Left ventricle myocardium inferior (tissue), 1 donor: ENCODE results near the gene SIT1. TPM values are rescaled to one million over a fixed set of nuclear protein-coding genes. Genes with fewer than 3 reads are reported as not detected.
A peak's percentile ranks its signal among the peaks of the same experiment; 100 is the strongest.

Experiments
- DNase-seq: peaks from one replicate; pipeline ENCODE4 v3.0.0-alpha.2; 2020
- H3K27ac ChIP-seq: fragments of 200-600 bp; replicated peaks from 2 replicates; pipeline ENCODE4 v1.8.0; 2021
- H3K27me3 ChIP-seq: fragments of 200-600 bp; 2 replicates; pipeline ENCODE4 v1.8.0; 2021; ENCODE audit warnings: low read depth
- H3K36me3 ChIP-seq: fragments of 200-600 bp; 2 replicates; pipeline ENCODE4 v1.8.0; 2021
- H3K4me1 ChIP-seq: fragments of 200-600 bp; 2 replicates; pipeline ENCODE4 v1.8.0; 2021
- H3K4me3 ChIP-seq: fragments of 200-600 bp; 2 replicates; pipeline ENCODE4 v1.8.0; 2021; ENCODE audit warnings: mild to moderate bottlenecking, moderate library complexity
- H3K9me3 ChIP-seq: fragments of 200-600 bp; replicated peaks from 2 replicates; pipeline ENCODE4 v1.8.0; 2021
- intact Hi-C: fragments of 100-400 bp; cut with micrococcal nuclease; formaldehyde crosslinking; loops from one replicate; pipeline ENCODE4 v1.11.0; 2022
- total RNA-seq: library from RNA; stranded (reverse); fragmentation: NEBNext Ultra II Directional; extraction: Animal tissue kit (Norgen Biotek cat#: 25700); gene quantifications from one replicate; pipeline ENCODE4 v1.2.1, GENCODE V29; 2021
- TF ChIP-seq, protein P1 (sequence below): fragments of 200-600 bp; IDR thresholded peaks from 2 replicates; pipeline ENCODE4 v1.8.0; 2021; ENCODE audit warnings: antibody characterized with exemption, mild to moderate bottlenecking, borderline replicate concordance
- donor health status: DM: no; HTN: yes; CAD: no; lungs with severe emphysema.

Gene SIT1
- total RNA-seq, 1 donor from 2014 or later, result not detected

DNA sequence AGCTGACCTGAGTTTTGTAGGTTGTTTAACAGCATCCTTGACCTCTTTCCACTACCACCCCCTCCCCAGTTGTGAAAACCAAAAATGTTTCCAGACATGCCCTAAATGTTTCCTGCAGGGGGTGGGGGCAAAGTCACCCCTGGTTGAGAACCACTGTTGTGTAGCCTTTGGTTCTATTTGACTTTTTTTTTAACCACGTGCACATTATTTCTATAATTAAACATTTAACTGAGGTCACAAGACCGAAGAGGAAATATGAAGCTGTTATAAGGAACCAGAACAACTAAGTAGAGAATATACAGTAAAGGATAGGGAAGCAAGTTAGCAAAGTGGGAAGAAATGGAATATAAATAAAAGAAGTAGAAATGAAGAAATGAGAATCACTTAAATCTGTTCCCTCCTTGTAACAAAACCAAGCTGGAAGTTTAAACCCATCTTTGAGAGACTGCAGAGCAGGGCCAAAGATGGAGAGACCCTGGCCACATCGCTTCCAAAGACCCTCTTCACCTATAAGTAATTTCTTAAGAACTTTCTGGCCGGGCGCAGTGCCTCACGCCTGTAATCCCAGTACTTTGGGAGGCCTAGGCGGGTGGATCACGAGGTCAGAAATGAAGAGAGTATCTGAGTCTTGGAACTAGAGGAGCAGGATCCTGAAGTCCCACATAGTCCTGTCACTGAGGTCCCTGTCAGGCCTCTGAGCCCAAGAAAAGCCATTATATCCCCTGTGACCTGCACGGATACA lies 14.4 kb downstream of the SIT1 start:
- TF ChIP-seq, protein P1, sequence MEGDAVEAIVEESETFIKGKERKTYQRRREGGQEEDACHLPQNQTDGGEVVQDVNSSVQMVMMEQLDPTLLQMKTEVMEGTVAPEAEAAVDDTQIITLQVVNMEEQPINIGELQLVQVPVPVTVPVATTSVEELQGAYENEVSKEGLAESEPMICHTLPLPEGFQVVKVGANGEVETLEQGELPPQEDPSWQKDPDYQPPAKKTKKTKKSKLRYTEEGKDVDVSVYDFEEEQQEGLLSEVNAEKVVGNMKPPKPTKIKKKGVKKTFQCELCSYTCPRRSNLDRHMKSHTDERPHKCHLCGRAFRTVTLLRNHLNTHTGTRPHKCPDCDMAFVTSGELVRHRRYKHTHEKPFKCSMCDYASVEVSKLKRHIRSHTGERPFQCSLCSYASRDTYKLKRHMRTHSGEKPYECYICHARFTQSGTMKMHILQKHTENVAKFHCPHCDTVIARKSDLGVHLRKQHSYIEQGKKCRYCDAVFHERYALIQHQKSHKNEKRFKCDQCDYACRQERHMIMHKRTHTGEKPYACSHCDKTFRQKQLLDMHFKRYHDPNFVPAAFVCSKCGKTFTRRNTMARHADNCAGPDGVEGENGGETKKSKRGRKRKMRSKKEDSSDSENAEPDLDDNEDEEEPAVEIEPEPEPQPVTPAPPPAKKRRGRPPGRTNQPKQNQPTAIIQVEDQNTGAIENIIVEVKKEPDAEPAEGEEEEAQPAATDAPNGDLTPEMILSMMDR, result no peak
- Histone ChIP-seq H3K27me3 (no peaks in the 10 kb centered on the region), H3K27ac (peak overlapping the region; percentile 30), H3K4me1 (peaks cover 4% of the 10 kb centered on the region), H3K36me3 (no peaks in the 10 kb centered on the region), H3K4me3 (no peak overlapping the region), H3K9me3 (no peaks in the 10 kb centered on the region)
- intact Hi-C loops, result no loop called here
- DNase-seq, result no peak

DNA sequence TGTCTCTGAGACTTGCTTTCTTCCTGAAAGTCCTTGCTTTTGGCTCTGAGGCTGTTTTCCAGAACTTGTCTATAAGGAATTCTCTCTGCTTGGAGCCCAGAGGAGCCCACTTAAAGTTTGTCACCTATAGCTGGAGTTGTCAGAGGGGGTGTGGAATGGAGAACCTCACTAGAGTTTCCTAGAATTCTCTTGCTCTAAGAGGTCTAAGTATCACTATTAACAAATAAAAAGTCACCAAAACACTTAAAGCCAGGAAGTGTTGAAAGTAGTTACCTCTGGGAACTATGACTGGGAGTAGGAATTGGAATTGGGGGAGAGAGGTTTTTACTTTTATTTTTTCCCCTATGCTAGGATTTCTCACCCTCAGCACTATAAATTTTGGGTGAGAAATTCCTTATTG lies 15.0 kb downstream of the SIT1 start:
- Histone ChIP-seq H3K27me3 (no peaks in the 10 kb centered on the region), H3K4me1 (peaks cover 4% of the 10 kb centered on the region), H3K27ac (no peak overlapping the region), H3K4me3 (no peak overlapping the region), H3K9me3 (no peaks in the 10 kb centered on the region), H3K36me3 (no peaks in the 10 kb centered on the region)
- intact Hi-C loops, result no loop called here
- TF ChIP-seq, protein P1, result no peak
- no peak for DNase-seq

GRCh38 chr9:35629597-35629996 lies 21.1 kb downstream of the SIT1 start:
- Histone ChIP-seq H3K4me3 (no peak overlapping the region), H3K4me1 (no peaks in the 10 kb centered on the region), H3K27me3 (no peaks in the 10 kb centered on the region), H3K36me3 (no peaks in the 10 kb centered on the region), H3K9me3 (no peaks in the 10 kb centered on the region), H3K27ac (no peak overlapping the region)
- intact Hi-C loops, result no loop called here
- no peak for DNase-seq
- TF ChIP-seq, protein P1, result no peak

DNA sequence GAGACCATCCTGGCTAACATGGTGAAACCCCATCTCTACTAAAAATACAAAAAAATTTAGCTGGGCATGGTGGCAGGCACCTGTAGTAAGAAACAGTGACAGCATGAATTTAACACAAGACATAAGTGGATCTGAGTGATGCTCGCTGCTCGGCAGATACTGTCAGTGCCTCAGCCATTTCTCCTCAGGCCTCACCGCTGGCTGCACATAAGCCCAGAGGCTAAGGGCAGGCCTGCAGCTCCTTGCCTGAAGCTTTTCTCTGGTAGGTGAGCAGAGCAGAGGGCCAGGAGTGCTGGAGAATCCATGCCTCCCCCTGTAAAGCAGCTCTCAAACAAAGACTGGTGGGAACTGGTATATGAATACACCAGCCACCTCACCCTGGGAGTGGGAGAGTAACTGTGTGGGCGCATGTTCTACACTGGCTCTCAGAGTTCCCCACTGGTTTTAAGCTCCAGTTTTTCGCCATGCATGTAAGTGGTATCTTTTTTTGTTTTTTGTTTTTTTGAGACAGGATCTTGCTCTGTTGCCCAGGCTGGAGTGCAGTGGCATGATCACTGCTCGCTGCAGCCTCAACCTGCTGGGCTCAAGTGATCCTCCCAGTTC lies 22.2 kb downstream of the SIT1 start:
- no peaks in the 10 kb centered on the region for H3K36me3 ChIP-seq
- TF ChIP-seq, protein P1, result no peak
- H3K4me1 ChIP-seq, result no peaks in the 10 kb centered on the region
- no peak overlapping the region for H3K27ac ChIP-seq
- DNase-seq, result no peak
- H3K27me3 ChIP-seq, result no peaks in the 10 kb centered on the region
- intact Hi-C loops, result no loop called here
- no peak overlapping the region for H3K4me3 ChIP-seq
- no peaks in the 10 kb centered on the region for H3K9me3 ChIP-seq

- no peaks in the 10 kb centered on the region for H3K9me3 ChIP-seq
- H3K27ac ChIP-seq, result no peak overlapping the region
- H3K36me3 ChIP-seq, result no peaks in the 10 kb centered on the region
- no peak for DNase-seq
- H3K27me3 ChIP-seq, result no peaks in the 10 kb centered on the region
- intact Hi-C loops, result no loop called here
- no peak overlapping the region for H3K4me3 ChIP-seq
- no peaks in the 10 kb centered on the region for H3K4me1 ChIP-seq
- TF ChIP-seq, protein P1, result no peak
Observed at GRCh38 chr9:35627575-35627974, 23.2 kb downstream of the SIT1 start.
